ENCODE data around the gene NHSL2.
"Not testable (repeated sequence)": the region's sequence is repeated elsewhere in the genome, so short reads cannot be mapped to it uniquely, and the experiment has no call there.

Gene NHSL2

DNA sequence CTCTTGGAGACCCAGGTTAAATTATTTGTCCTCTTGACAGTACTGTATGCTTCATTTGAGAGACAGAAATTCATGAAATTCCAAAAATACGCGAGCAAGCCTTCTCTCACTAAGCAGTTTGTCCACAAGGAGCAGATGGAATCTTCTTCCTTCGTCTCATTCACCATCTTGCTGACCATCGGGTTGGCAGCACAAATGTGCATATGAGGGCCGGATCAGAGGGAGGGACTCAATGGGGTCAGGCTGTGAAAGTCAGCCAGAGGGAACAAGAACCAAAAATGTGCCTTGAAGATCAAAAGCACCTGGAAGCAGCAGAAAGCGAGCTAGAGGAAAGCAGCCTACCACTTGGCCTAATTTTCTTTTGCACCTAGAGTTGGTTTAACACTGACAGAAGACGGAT, 16.4 kb downstream of the NHSL2 start:
- no peak for DNase-seq

DNA sequence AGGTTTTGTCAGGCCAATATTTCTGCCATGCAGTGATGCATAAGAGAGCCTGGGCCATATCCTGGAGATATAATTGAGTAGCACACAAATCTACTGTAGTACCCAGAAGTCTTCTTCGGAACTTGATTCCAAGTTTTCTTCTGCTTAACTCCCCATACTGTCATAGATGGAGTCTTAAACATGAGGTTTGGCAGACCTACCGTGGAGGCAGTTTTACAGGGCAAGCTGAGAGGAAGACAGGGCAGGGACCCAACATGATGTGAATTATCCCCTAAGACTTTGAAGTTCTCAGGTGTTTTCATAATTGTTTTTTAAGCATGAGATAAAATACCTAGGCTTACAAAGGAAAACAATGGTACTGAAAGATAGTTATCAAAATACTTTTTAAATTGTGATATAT, 18.2 kb downstream of the NHSL2 start:
- no peak for DNase-seq

DNA sequence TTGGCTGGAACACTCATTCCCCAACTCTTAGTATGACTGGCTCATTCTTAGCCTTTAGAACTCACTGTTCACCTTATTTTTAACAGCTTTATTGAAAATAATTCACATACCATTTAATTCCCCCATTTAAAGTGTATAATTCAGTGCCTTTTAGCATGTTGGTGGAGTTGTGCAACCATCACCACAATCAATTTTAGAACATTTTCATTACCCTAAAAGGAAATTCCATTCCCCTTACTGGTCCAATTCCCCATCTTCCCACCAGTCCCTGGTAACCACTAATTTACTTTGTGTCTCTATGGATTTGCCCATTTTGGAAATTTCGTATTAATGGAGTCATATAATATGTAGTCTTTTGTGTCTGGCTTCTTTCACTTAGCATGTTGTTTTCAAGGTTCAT, 19.7 kb downstream of the NHSL2 start:
- DNase-seq, result no peak

DNA sequence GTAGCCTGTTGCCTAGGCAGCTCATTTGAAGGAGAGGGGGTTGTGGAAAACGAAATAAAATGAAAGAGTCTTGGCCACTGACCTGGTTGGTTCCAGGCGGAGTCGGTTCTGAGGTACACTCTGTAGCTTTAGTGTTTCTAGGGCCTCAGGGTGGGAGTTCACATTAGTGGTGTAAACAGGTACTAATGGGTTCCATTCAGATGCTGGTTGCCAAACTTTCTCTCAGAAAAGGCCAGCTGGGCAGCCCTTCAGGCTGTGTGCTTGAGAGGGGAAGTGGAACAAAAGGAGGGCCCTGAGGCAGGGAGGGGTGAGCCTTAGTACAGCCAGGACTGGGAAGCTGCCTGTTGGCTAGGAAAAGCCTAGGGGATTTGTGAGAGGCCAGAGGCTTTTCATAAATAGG, 24.8 kb downstream of the NHSL2 start:
- DNase-seq, result no peak

DNA sequence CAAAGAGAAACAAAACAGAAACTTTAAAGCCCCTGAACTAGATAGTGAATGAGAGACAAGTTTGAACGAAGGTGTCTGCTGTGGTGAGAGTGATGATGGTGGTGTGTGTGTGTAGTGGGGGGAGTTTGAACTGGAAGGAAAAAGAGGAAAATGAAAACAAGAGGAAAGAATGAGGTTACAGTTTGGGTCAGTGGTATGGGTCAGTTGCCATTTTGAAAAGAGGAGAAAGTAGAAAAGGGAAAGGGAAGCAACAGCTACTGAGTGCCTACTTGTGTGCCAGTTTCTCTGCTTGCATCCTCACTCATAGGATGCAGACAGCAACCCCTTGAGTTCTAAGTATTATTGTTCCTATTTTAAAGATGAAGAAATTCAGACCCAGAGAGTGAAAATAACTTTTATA, 26.0 kb downstream of the NHSL2 start:
- no peak for DNase-seq

DNA sequence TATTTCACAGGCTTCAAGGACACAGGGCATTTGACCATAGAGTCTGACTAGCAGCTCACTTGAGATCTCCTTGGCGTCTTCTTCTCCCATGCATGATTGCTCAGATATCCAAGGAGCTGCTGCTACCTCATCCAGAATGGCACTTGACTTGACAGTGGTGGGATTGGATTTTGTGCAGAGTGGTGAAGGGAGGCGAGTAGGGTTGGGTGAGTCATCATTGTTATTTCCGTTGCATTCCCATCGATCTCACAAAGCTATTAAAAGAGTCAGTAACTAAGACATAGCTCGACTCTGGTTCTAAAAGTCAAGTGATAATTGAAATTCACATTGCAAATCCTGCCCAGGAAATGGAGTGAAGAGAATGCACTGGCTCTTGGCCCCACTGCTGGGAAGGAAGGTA, 27.7 kb downstream of the NHSL2 start:
- no peak for DNase-seq

DNA sequence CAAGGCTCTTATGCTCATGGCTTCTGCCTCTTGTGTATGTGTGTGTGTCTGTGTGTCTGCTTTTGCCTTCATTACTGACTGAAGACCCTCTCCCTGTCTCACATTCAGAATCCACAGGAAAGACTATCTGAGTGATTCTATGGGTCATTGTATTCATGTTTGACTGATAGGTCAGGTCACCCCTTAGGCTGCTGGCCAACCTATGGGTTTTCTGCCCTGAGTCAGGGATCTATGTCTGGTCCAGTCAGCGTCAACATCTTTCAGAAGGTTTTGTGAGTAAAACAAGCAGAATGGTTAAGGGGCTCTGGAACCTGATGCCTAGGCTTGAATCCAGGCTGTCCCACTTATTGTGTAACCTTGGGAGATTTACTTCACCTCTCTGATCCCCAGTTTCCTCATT, 30.5 kb downstream of the NHSL2 start:
- no peak for DNase-seq

DNA sequence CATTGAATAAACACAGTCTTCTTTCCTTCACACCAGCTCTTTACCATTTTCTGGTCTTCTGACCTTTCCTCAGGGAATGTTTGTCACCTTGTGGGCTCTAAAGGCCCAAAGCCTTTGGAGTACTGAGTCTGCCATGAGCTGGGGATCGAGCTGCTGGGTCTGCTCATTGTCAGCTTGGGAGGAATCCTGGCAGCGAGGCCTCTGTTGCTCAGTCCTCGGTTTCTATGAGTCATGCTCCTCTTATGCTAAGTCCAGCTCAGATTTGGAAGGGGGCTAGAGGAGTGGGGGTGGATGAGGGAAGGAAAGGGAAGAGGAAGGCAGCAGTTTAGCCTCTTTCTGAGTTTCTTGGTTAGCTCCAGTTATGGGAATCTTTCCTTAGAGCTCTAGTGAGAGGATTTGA, 31.1 kb downstream of the NHSL2 start:
- DNase-seq, result no peak

DNA sequence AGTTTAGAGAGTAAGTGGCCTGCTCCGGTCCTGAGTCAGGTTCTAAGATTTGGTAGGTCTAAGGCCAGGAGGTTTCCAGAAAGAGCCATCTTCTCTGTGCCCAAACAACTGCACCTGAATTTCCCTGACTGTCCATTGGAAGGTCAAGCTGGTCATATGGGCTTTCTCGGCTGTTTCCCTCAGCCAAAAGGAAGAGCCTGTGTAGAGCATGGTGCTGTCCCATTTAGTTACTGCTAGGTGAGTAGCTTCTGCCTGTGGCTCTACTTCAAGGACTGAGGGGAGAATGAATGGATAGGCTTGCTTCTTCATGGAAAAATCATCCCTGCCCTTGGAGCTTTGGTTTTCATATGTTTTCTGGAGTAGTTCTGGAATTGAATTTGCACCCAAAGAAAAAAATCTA, 33.7 kb downstream of the NHSL2 start:
- no peak for DNase-seq

DNA sequence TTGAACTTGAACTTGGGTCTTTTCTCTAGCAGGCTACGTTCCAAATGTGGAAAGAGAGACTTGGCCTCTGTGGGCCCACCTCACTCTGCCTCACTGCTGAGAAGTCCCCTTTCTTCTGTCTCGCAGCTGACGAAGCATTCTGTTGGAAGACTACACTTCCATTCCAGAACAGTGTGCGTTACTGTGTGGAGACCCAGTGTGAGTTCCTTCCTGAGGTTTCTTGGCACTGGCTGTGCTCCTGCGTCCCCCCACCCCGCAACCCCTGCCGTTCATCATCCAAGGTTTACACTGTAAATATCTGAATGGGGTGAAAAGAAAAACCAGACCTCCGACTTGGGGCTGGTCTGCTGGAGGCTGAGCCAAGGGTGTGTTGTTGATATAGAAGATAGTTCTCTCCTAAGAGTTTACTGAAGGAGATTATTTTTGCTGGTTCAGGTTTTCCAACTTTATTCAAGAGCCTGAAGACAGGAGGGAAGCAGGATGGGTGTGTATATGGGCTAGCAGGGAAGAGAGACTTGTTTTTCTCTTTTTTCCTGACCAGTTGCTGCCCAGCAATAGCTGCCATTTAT, 34.7 kb downstream of the NHSL2 start:
- DNase-seq, result no peak

DNA sequence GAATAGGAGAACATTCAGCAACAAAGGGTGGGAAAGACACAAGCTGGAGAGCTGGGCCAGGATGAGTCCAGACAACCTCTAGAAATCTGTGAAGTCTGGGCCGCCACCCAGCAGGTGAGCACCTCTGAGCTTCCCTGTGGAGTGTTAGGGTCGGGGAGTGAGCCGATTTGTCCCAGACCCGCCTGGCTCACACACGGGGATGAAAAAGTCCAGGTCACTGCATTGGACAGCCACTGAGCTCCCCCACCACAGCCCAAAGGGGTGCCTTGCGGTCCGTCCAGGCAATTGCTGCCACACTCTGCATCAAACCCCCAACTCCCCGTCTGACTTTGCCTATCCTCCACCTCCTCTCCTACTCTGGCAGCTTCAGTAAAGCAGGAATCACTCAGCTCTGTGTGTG, 38.7 kb downstream of the NHSL2 start:
- no peak for DNase-seq

DNA sequence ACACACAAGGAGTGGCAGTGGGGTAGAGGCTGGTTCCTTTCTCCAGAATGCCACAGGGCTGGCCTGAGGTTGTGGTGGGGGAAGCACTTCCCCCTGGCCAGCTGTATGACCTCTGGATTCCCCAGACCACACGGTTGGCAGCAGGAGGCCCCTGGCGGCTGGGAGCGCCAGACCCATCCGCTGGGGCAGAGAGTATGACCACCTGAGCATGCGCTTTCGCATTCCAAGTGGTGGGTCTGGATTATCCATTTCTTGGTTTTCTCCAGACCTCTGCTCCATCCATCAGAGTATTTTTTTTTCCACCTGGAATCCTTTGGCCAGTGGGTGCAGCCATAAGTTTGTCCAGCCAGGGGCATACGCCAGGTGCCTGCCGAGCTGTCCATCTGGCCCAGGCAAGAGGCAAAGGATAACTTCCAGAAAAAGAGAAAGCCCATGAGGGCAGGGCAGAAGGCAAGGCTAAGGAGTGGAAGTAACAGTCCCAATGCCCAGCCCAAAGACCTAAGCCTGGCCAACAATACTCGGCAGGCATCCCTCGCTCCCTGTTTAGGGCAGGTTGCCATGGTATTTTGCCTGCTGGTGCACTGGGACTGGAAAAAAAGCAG, 39.3 kb downstream of the NHSL2 start:
- no peak for DNase-seq

DNA sequence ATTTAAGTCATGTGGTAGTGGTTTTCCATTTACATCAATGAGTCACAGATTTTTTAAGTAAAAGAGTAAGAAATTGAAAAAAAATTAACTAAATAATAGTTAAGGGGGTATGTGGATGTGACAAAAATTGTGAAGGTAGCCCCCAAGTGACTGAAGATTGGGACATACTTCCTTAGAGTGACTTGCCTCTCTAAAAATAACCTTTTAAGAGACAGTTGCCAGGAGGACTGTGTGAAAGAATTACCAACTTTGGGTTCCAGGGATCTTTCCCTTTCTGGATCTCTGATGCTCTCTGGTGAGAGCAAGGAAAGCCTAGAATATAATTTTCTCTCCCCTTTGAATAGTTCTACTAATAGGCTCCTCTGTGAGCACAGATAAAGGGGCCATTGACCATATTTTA, 42.7 kb downstream of the NHSL2 start:
- no peak for DNase-seq

DNA sequence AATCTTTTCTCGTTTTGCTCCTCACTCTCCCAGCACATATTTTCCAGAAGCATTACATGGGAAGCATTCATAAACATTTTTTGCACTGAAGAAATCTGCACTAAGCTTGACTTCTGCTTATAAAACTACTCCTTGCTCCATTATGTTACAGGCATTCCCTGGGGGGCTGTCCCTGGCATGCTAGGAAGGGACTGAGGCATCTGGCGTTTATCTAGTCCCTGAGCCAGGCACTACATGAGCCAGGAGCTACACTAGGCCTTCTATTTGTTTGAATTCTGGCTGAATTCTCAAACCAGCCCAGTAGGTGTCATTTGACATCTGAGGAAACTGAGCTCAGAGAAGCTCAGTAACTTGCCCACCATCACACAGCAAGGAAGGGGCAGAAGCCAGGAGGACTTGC, 43.3 kb downstream of the NHSL2 start:
- no peak for DNase-seq

DNA sequence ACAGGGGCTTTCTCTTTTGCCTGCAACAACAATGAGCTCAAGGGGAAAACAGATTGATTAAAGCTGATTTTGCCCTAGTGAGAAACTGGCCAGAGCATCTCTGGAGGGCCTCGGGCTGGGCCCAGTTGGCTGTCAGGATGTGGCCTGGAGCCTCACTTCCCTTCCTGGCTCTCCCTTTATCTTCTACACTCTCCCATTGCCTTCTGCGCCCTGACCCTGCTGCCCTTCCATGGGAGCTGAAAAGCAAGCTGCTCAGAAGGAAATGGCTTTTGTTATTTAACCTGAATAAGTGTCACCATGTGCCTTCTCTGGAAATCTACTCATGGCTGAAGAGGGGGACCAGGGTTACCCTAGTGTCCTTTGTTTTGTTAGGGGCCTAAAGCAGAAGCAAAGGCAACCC, 43.8 kb downstream of the NHSL2 start:
- DNase-seq, result no peak

DNA sequence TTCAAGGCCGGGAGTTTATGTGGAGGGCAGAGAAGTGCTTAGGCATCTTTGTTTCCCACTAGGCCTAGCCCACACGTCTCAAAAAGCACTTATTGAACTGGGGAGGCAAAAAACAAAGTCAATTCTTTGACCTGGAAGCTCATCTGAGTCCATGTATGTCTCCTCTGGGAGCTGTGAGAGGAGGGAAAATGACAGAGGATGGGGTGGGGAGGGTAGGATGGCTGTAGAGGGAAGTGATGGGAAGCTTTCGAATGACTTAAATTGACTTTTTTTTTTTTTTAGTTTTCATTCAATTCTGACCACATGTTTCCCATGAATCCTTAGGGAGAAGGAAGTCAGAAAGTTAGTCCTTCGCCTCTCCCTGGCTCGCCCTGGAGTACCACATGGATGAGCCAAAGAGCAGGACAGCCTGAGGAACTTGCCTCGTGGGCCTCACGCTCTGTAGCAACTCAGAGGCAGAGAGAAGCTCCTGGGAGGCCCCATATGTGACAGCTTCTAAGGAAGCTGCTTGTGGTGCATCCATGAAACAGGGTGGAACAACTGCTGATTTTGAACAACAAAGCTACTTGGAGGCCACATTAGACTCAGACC, 45.0 kb downstream of the NHSL2 start:
- no peak for DNase-seq

DNA sequence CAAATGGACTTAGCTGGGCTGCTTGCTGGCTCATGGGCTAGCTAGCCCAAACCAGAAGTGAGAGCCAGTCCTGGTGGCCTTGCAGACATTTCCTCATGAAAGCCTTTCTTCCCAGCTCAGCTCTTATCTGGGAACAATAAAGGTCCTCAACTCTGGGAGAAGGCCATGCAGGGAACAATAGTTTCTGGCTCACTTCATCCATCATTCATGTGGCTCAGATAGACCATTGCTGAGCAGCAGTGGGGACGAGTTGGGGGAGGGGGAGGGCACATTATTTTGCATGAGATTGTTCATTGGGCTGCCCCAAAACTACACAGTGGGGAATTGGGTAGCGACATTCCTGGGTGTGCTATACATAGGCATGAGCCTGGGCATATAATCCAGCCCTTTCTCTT, 47.6 kb downstream of the NHSL2 start:
- DNase-seq, result no peak

DNA sequence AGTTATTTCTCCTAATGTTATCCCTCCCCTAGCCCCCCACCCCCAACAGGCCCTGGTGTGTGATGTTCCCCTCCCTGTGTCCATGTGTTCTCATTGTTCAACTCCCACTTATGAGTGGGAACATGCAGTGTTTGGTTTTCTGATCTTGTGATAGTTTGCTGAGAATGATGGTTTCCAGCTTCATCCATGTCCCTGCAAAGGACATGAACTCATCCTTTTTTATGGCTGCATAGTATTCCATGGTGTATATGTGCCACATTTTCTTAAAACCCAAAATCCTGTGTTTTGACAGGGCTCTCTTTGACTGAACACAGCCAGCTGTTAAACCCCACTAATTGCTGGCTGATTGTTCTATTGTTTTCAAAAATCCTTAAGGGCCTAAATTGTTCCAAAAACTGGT, 53.5 kb downstream of the NHSL2 start:
- DNase-seq, result not testable (repeated sequence)

DNA sequence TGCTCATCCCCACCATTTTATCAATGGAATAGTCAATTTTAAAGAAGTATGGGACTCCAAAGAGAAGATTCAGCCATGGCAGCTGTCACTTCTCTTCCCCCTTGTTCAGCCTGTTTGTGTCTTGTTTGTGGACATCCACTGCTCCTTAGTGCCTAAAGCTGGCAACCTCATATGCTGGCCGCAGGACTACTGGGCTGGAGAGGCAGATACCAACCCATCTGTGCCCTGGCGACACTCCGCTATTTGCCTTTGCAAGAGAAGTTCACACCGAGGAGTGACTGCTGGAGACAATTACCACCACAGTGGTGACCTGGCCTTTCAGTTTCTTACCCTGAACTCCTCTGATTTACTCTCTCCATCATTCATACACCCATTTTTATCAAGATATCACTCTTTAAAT, 64.3 kb downstream of the NHSL2 start:
- DNase-seq, result no peak

DNA sequence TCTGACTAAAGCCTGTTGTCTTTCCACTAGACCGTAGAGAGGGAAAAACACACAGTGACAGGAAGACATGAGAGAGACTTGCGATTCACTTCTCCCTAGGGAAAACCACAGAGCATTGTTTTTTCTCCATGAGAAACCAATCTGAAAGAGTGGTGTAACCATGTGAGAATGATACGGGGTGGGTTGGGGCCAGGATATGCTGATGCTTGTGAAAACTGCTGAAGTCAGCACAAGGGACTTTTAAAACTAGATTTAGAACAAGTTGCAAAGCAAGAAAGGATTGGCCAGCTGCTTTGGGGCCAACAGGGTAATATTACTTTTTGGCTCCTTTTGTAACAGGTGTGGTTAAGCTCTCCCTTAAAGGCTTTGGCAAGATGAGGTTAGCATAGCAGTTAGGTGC, 66.1 kb downstream of the NHSL2 start:
- no peak for DNase-seq

DNA sequence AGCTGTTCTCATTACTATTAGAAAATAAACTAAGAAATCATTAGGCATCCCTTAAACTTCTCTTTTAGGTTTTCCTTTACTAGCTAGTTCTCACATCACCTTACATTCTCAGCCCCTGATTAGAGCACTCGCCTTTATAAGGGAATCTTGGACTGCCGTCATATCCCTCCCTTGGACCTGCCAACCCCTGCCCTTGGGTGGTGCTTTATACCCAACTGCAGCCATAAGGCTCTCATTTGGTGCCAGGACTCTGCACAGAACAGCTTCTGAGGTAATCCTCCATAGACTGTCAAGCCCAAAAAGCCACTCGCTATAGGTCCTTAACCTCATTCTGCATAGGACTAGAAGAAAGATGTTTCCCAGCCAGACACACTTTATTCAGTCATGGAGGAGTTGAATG, 67.5 kb downstream of the NHSL2 start:
- no peak for DNase-seq

DNA sequence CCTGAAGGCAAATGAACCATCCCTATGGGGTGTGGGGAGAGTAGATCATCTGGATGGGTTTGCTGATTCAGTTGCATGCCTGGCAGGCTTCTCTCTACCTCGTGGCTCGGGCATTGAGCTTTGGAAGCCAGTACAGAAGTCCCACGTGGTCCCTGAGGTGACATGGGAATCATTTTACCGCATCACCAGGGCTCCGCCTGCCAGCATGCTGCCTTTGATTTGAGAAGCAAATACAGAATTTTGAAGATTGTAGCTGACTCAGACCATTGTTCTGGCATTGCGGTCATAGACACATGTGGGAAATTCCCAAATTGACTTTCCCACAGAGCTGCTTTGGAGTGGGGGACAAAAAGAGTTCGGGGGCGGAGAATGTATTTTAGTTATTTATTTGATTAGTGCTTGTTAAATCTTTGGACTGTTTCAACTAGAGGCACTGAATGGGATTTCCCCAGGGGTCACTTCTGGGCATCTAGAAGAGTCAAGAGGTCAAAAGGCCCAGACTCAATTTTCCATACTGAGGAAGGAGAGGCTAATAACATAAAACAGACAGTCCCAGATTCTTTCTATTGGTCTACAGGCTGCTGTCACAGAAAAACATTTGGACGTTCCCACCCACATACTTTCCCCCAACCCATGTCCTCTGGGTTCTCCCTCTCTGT, 79.3 kb downstream of the NHSL2 start:
- no peak for DNase-seq

DNA sequence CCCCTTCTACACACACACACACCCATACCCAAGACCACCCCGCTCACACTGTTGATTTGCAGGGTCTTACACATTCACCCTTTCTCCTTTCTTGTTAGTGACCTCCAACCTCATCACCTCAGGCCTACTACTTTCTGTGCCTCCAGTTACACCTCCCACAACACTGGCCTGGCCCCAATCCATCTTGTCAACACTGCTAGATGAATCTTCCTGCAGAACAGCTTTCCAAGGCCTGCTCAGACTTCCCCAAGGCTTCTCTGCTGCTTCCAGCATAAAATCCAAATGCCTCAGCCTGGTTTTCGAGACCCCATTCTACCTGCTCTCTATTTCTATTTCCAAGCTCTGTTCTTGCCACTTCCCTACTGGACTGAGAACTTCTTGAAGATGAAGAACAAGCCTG, 79.9 kb downstream of the NHSL2 start:
- no peak for DNase-seq

DNA sequence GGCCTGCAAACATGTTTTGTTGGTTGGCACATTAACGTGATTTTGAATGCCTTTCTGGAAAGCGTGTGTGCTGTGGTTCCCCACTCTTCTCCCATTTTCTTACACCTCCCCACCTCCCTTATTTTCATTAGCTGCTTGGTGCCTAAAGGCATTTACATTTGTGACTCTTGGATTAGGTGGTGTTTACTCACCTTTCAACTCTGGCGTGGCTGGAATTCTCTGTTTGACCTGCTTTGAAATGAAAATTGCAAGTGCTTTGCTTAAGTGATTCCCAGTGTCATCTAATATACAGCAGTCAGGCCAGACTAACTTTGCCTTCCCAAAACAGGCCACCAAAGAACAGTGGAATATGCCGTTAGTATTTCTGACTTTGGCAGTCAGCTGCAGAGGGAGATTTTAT, 80.5 kb downstream of the NHSL2 start:
- DNase-seq, result no peak

DNA sequence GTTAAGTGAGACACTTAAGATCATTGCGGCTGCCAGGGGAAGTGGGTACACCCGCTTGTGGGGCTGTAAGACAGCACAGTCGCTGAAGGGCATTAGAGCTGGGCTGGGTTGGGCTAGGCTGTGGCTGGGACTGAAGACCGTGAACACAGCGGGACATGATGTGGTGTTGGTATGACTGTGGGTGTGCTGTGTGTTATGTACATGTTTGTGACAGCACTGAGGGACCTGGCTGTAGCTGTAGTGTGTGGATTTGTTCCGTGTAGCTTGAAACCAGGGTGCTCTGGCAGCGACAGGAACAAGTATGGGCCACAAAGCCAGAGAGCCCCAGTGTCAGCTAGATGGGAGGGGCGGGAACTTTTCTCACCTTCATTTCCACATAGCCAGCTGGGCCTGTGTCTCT, 82.1 kb downstream of the NHSL2 start:
- no peak for DNase-seq
